Natural killer cell treated with Interleukin-12 subunit alpha and Interleukin-12 subunit beta and Interleukin-15 and Interleukin-18, amount 100 ng/mL, for 72 hours (primary cell): ENCODE measurements around the gene TBC1D16. TPM values are rescaled to one million over a fixed set of nuclear protein-coding genes. Genes with fewer than 3 reads are reported as not detected.

Experiments used
- ATAC-seq, 2 donors: fragments of 150-1000 bp; cut with Tn5 transposase in 1 of 2; sonication (Bioruptor Pico), chemical (Tn5 transposase) in 1 of 2; 2 replicates each; pipeline ENCODE4 v1.10.0; 2021
- DNase-seq: peaks from one replicate; pipeline ENCODE4 v3.0.0; 2022; ENCODE audit warnings: low spot score
- H3K27ac Mint-ChIP-seq, 2 donors: 1 replicate in 1 of 2; 2 replicates in 1 of 2; pipeline ENCODE4 v1.8.0; 2022; ENCODE audit warnings: mixed read lengths in 2 of 2, mild to moderate bottlenecking in 1 of 2, moderate library complexity in 1 of 2
- H3K27me3 Mint-ChIP-seq, 2 donors: 1 replicate in 1 of 2; 2 replicates in 1 of 2; pipeline ENCODE4 v1.8.0; 2022; ENCODE audit warnings: mixed read lengths in 2 of 2
- H3K36me3 Mint-ChIP-seq: one replicate; pipeline ENCODE4 v1.8.0; 2022; ENCODE audit warnings: mixed read lengths
- H3K4me1 Mint-ChIP-seq, 2 donors: 1 replicate in 1 of 2; 2 replicates in 1 of 2; pipeline ENCODE4 v1.8.0; 2022; ENCODE audit warnings: low read depth in 2 of 2, mixed read lengths in 2 of 2, mild to moderate bottlenecking in 1 of 2
- H3K4me3 Mint-ChIP-seq: one replicate; pipeline ENCODE4 v1.8.0; 2022; ENCODE audit warnings: mixed read lengths
- H3K9me3 Mint-ChIP-seq: 2 replicates; pipeline ENCODE4 v1.8.0; 2022; ENCODE audit warnings: mixed read lengths
- total RNA-seq, 2 donors: library from RNA; stranded (reverse); gene quantifications; one replicate each; pipeline ENCODE4 v1.2.3, GENCODE V29; 2022

The TBC1D16 gene
- total RNA-seq, 2 donors from 2014 or later = 1.1 to 3.2 TPM

GRCh38 chr17:79888811-79889634 is 146.6 kb downstream of the TBC1D16 start:
- Mint-ChIP-seq H3K36me3 (no peaks in the 10 kb centered on the region), H3K27ac (no peak overlapping the region), H3K4me1 (no peaks in the 10 kb centered on the region), H3K9me3 (no peaks in the 10 kb centered on the region), H3K27me3 (peaks cover 24 to 42% of the 10 kb centered on the region in 2 donors), H3K4me3 (no peak overlapping the region)
- ATAC-seq = no peak
- no peak for DNase-seq

- ATAC-seq = no peak
- no peak for DNase-seq
- H3K36me3 Mint-ChIP-seq = no peaks in the 10 kb centered on the region
- peaks cover 31 to 50% of the 10 kb centered on the region in 2 donors for H3K27me3 Mint-ChIP-seq
- no peaks in the 10 kb centered on the region for H3K4me1 Mint-ChIP-seq
- H3K4me3 Mint-ChIP-seq = no peak overlapping the region
- no peak overlapping the region for H3K27ac Mint-ChIP-seq
- H3K9me3 Mint-ChIP-seq = no peaks in the 10 kb centered on the region
Observed at GRCh38 chr17:79888009-79888540, 147.6 kb downstream of the TBC1D16 start.

- Mint-ChIP-seq H3K27me3 (peaks cover 34 to 50% of the 10 kb centered on the region in 2 donors), H3K4me1 (no peaks in the 10 kb centered on the region), H3K36me3 (no peaks in the 10 kb centered on the region), H3K4me3 (no peak overlapping the region), H3K27ac (no peak overlapping the region), H3K9me3 (no peaks in the 10 kb centered on the region)
- ATAC-seq (no peak), DNase-seq (no peak)
Observed at GRCh38 chr17:79887451-79887991, 148.2 kb downstream of the TBC1D16 start.

GRCh38 chr17:79883202-79883601 is 152.5 kb downstream of the TBC1D16 start:
- Mint-ChIP-seq H3K9me3 (no peaks in the 10 kb centered on the region), H3K27ac (no peak overlapping the region), H3K36me3 (no peaks in the 10 kb centered on the region), H3K4me3 (no peak overlapping the region), H3K4me1 (no peaks in the 10 kb centered on the region), H3K27me3 (peaks cover 28 to 34% of the 10 kb centered on the region in 2 donors)
- ATAC-seq (no peak), DNase-seq (no peak)

Other genes starting within 250 kb of the TBC1D16 start
- 10 to 100 TPM in 1 of 2 donors, 1 to 10 TPM in 1; 9.8 to 46.4 TPM for gene CBX8, start 238.8 kb downstream of the TBC1D16 start, total RNA-seq
- 10 to 100 TPM; 26.2 to 58.3 TPM for gene CBX4, start 196.4 kb downstream of the TBC1D16 start, total RNA-seq
- gene CCDC40, start 770 bp upstream of the TBC1D16 start, total RNA-seq = under 1 TPM in 1 of 2 donors, not detected in 1; 0.56 TPM
- 10 to 100 TPM; 20.9 to 24.0 TPM for gene GAA, start 65.7 kb upstream of the TBC1D16 start, total RNA-seq
- gene EIF4A3, start 111.3 kb upstream of the TBC1D16 start, total RNA-seq = 100 to 1,000 TPM; 134 to 155 TPM
- gene CARD14, start 134.2 kb upstream of the TBC1D16 start, total RNA-seq = not detected
- gene SGSH, start 184.5 kb upstream of the TBC1D16 start, total RNA-seq = 10 to 100 TPM in 1 of 2 donors, 1 to 10 TPM in 1; 9.9 to 32.4 TPM
- 10 to 100 TPM in 1 of 2 donors, 1 to 10 TPM in 1; 5.5 to 19.3 TPM for gene SLC26A11, start 184.6 kb upstream of the TBC1D16 start, total RNA-seq
- gene RNF213, start 225.0 kb upstream of the TBC1D16 start, total RNA-seq = 1,000 to 10,000 TPM; 1,259 to 2,425 TPM